Breast epithelium (tissue), 3 donors: ENCODE data around the gene ASIC4.

Experiments used
- CTCF ChIP-seq, 3 donors: fragments of 450-650 bp; IDR thresholded peaks; one replicate each; pipeline ENCODE4 v1.5.1; 2016 to 2017; ENCODE audit warnings: antibody characterized with exemption in 3 of 3, mild to moderate bottlenecking in 3 of 3, moderate library complexity in 3 of 3
- POLR2A ChIP-seq: fragments of 450-650 bp; IDR thresholded peaks from one replicate; pipeline ENCODE4 v1.6.1; 2016; ENCODE audit warnings: antibody characterized with exemption, mild to moderate bottlenecking, moderate library complexity

GRCh38 chr2:219539926-219540678 lies 25.8 kb downstream of the ASIC4 start:
- TF ChIP-seq CTCF (IDR thresholded peaks at IDR 0.05) = no peak
- TF ChIP-seq POLR2A = no peak
